Kidney (tissue), 14 donors: ENCODE measurements around the gene SYT3. TPM values are rescaled to one million over a fixed set of nuclear protein-coding genes. Genes with fewer than 3 reads are reported as not detected.

ENCODE experiments used
- DNase-seq, 5 donors: peaks; one replicate each; pipeline ENCODE4 v3.0.0-alpha.2; 2013 to 2020
- FAIRE-seq: peaks from 2 replicates; lab custom pipeline; 2012; peaks lifted over from hg19 to GRCh38; lab: Jason Lieb, UNC
- H3K27ac ChIP-seq, 2 donors: one replicate each; pipeline ENCODE4 v1.7.0; 2013; ENCODE audit warnings: low read depth in 2 of 2, low read length in 2 of 2, inconsistent platforms in 1 of 2
- H3K27me3 ChIP-seq: one replicate; pipeline ENCODE4 v1.7.1; 2013; ENCODE audit warnings: low read length, inconsistent platforms; ENCODE audit not compliant: control insufficient read depth, insufficient read depth
- H3K36me3 ChIP-seq, 3 donors: one replicate each; pipeline versions ENCODE4 v1.7.0 to v1.7.1; 2013; ENCODE audit warnings: low read length in 3 of 3, control low read depth in 1 of 3, inconsistent platforms in 1 of 3; ENCODE audit not compliant: insufficient read depth in 3 of 3, control insufficient read depth in 2 of 3
- H3K4me1 ChIP-seq, 3 donors: one replicate each; pipeline versions ENCODE4 v1.7.0 to v1.7.1; 2013; ENCODE audit warnings: low read length in 3 of 3, inconsistent platforms in 1 of 3, low read depth in 1 of 3; ENCODE audit not compliant: control insufficient read depth in 2 of 3, insufficient read depth in 2 of 3
- H3K4me3 ChIP-seq, 3 donors: one replicate each; pipeline versions ENCODE4 v1.7.0 to v1.8.1; 2013; ENCODE audit warnings: low read length in 3 of 3, control low read depth in 1 of 3, inconsistent platforms in 1 of 3
- H3K9ac ChIP-seq, 3 donors: one replicate each; pipeline versions ENCODE4 v1.7.0 to v1.7.1; 2013; ENCODE audit warnings: low read length in 3 of 3, control low read depth in 1 of 3, inconsistent platforms in 1 of 3
- H3K9me3 ChIP-seq, 3 donors: one replicate each; pipeline versions ENCODE4 v1.7.0 to v1.7.1; 2013; ENCODE audit warnings: low read length in 3 of 3, control low read depth in 1 of 3, inconsistent platforms in 1 of 3; ENCODE audit not compliant: control insufficient read depth in 2 of 3, insufficient read depth in 1 of 3
- intact Hi-C: fragments of 100-400 bp; cut with DNase I; formaldehyde crosslinking; loops from one replicate; pipeline ENCODE4 v1.11.1; 2022
- polyA plus RNA-seq: library from polyadenylated mRNA; stranded (reverse); fragments of 350-450 nt; fragmentation: Illumina TruSeq; extraction: RNeasy Lipid Tissue Mini Kit (QIAGEN cat#74804); gene quantifications from one replicate; pipeline ENCODE4 v1.2.3, GENCODE V29; 2014; ENCODE audit warnings: low read depth, low replicate concordance; ENCODE audit not compliant: insufficient read depth
- total RNA-seq: library from RNA; stranded (reverse); fragmentation: NEBNext Ultra II Directional; extraction: Animal tissue kit (Norgen Biotek cat#: 25700); gene quantifications from one replicate; pipeline ENCODE4 v1.2.1, GENCODE V29; 2021
- TF ChIP-seq, protein P1 (sequence below): IDR thresholded peaks from 3 replicates; pipeline ENCODE4 v1.5.1; 2012; ENCODE audit warnings: mild to moderate bottlenecking, moderate library complexity, borderline replicate concordance; ENCODE audit not compliant: insufficient read depth; ENCODE audit errors: extremely low read depth
- donor health status: control.
- donor health status: control.
- donor health status: control.
- donor health status: control.
- donor health status: control.
- donor health status: DM: yes; HTN: yes; CAD: no.
- donor health status: Normal renal cell carcinoma (clear cell type).

The SYT3 gene
- total and polyA plus RNA-seq, 2 donors from 2014 or later, result 0.54 to 0.63 TPM

DNA sequence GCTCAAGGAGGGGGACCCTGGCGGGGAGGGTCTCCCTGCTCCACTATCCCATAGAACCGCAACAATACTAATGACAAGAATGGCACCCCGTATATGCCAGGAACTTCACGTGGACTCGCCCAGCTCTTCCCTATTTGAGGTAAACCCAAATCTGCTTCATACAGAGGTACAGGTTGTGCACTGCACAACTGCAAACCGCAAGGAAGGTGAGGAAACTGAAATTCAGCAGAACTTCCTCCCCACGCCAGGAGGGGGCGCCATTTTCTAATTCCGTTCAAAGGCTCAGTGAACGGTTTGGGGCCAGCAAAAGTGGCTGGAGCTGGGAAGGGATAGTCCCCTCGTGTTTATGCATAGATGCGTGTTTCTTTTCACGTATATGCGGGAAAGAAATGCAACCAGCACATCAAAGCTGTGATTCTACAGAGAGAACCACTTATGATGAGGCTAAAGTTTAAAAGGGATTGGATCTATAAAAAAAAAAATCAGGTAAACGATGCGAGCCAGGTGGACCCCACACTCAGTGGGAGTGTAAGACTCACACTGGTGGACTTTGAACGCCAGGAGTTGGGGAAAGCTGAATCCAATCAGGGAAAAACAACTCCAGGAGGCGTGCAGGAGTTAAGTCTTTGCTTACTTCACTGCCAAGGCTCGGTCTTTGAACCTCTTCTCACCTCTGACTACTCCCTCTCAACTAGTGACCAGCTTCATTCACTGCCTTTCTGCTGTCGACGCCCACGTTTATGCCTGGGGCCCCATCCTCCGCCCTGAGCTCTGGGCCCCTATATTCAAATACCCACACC is 29.8 kb upstream of the SYT3 start:
- Histone ChIP-seq H3K4me1 (no peaks in the 10 kb centered on the region), H3K9ac (no peak overlapping the region), H3K4me3 (no peak overlapping the region), H3K27me3 (peaks cover 7% of the 10 kb centered on the region), H3K36me3 (no peaks in the 10 kb centered on the region), H3K27ac (no peak overlapping the region), H3K9me3 (no peaks in the 10 kb centered on the region)
- TF ChIP-seq, protein P1, sequence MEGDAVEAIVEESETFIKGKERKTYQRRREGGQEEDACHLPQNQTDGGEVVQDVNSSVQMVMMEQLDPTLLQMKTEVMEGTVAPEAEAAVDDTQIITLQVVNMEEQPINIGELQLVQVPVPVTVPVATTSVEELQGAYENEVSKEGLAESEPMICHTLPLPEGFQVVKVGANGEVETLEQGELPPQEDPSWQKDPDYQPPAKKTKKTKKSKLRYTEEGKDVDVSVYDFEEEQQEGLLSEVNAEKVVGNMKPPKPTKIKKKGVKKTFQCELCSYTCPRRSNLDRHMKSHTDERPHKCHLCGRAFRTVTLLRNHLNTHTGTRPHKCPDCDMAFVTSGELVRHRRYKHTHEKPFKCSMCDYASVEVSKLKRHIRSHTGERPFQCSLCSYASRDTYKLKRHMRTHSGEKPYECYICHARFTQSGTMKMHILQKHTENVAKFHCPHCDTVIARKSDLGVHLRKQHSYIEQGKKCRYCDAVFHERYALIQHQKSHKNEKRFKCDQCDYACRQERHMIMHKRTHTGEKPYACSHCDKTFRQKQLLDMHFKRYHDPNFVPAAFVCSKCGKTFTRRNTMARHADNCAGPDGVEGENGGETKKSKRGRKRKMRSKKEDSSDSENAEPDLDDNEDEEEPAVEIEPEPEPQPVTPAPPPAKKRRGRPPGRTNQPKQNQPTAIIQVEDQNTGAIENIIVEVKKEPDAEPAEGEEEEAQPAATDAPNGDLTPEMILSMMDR, result peak; percentile 44
- no peak for FAIRE-seq
- peak in 2 of 5 donors; percentile 52 to 56 for DNase-seq
- intact Hi-C loops, result no loop called here

DNA sequence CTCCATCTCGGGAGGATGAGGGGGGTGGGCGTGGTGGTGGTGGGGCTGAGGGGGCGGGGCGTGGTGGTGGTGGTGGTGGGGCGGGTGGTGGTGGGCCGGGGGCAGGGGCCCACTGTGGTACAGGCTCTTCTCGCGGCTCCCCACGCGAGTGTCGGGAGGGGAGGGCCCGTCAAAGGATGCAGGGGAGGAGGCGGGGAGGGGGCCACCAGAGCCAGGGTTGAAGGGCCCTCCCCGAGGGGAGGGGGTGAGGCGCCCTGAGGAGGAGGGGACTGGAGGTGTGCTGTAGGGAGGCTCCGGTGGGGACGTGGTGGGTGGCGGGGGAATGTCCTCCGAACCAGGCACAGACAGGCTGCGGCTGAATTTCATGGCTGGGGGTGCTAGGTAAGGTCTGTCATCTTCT is 29.2 kb upstream of the SYT3 start:
- Histone ChIP-seq H3K4me3 (no peak overlapping the region), H3K9ac (no peak overlapping the region), H3K4me1 (no peaks in the 10 kb centered on the region), H3K9me3 (no peaks in the 10 kb centered on the region), H3K27me3 (peaks cover 7% of the 10 kb centered on the region), H3K27ac (no peak overlapping the region), H3K36me3 (no peaks in the 10 kb centered on the region)
- DNase-seq (peak in 1 of 5 donors; percentile 56), FAIRE-seq (no peak)
- intact Hi-C loops, result no loop called here
- TF ChIP-seq, protein P1, result no peak

DNA sequence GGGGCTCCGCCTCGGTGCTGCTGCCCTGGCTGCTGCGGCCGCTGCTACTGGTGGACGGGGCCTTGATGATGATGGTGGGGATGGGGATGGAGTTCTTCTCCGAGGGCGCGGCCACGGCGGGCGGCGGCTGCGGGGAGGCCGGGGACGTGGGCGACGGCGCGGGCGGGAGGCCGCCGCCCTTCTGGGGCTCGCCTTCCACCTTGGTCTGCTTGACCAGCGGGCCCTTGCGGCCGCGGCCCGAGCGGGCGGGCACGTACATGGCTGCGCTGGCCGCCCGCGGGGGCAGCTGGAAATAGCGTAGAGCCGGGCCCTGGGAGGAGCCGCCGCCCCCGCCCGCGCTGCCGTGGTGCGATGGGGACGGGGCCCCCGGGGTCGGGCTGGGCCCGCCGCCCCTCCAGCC is 28.7 kb upstream of the SYT3 start:
- intact Hi-C loops, result no loop called here
- DNase-seq (peak in 1 of 5 donors; percentile 46), FAIRE-seq (no peak)
- Histone ChIP-seq H3K36me3 (no peaks in the 10 kb centered on the region), H3K9ac (no peak overlapping the region), H3K4me1 (no peaks in the 10 kb centered on the region), H3K27ac (no peak overlapping the region), H3K27me3 (peaks cover 7% of the 10 kb centered on the region), H3K9me3 (no peaks in the 10 kb centered on the region), H3K4me3 (no peak overlapping the region)
- TF ChIP-seq, protein P1, result no peak
